Karpas-422 (cell line): Measurements from ENCODE around the gene MED27. TPM values are rescaled to one million over a fixed set of nuclear protein-coding genes. Genes with fewer than 3 reads are reported as not detected.

Source experiments
- DNase-seq: peaks from one replicate; pipeline ENCODE4 v3.0.0-alpha.2; 2015
- H2AFZ ChIP-seq: fragments of 200-600 bp; sonication (generic); 2 replicates; pipeline ENCODE4 v1.6.1; 2014; ENCODE audit warnings: antibody characterized with exemption, low read length, mixed read lengths
- H3K27ac ChIP-seq: fragments of 200-600 bp; sonication (generic); 2 replicates; pipeline ENCODE4 v1.5.1; 2014; ENCODE audit warnings: mild to moderate bottlenecking, low read length, moderate library complexity
- H3K27me3 ChIP-seq: fragments of 200-600 bp; sonication (generic); 2 replicates; pipeline ENCODE4 v1.6.1; 2014; ENCODE audit warnings: low read length, mixed read lengths
- H3K36me3 ChIP-seq: fragments of 200-600 bp; sonication (generic); 2 replicates; pipeline ENCODE4 v1.6.1; 2014; ENCODE audit warnings: low read length, mixed read lengths; ENCODE audit not compliant: insufficient read depth
- H3K4me1 ChIP-seq: fragments of 200-600 bp; sonication (generic); 2 replicates; pipeline ENCODE4 v1.6.1; 2014; ENCODE audit warnings: mild to moderate bottlenecking, low read length, mixed read lengths
- H3K4me2 ChIP-seq: fragments of 200-600 bp; sonication (generic); 2 replicates; pipeline ENCODE4 v1.6.1; 2014; ENCODE audit warnings: low read length, low read depth, mild to moderate bottlenecking; ENCODE audit not compliant: poor library complexity, severe bottlenecking
- H3K4me3 ChIP-seq: fragments of 200-600 bp; sonication (generic); 2 replicates; pipeline ENCODE4 v1.5.1; 2014; ENCODE audit warnings: mild to moderate bottlenecking, antibody characterized with exemption, low read length, mixed read lengths
- H3K79me2 ChIP-seq: fragments of 200-600 bp; sonication (generic); 2 replicates; pipeline ENCODE4 v1.6.1; 2014; ENCODE audit warnings: mild to moderate bottlenecking, low read length, mixed read lengths
- H3K9ac ChIP-seq: fragments of 200-600 bp; sonication (generic); 2 replicates; pipeline ENCODE4 v1.6.0; 2014; ENCODE audit warnings: low read length
- H3K9me2 ChIP-seq: fragments of 200-600 bp; sonication (generic), shearing (Covaris generic); replicated peaks from 2 replicates; pipeline ENCODE4 v1.6.0; 2014; ENCODE audit warnings: mild to moderate bottlenecking, low read length, moderate library complexity; ENCODE audit not compliant: insufficient read depth
- H3K9me3 ChIP-seq: fragments of 300-700, 200-600 bp; sonication (generic); 2 replicates; pipeline ENCODE4 v1.6.1; 2014; ENCODE audit warnings: low read length, mixed read lengths
- H4K20me1 ChIP-seq: fragments of 200-600 bp; sonication (generic); 2 replicates; pipeline ENCODE4 v1.6.1; 2014; ENCODE audit warnings: mild to moderate bottlenecking, antibody characterized with exemption, low read length, low read depth; ENCODE audit not compliant: insufficient read depth
- total RNA-seq: library from RNA; depleted of rRNA; stranded (reverse); fragments of >200 nt; shearing (Covaris generic); gene quantifications from 2 replicates; pipeline ENCODE4 v1.2.3, GENCODE V29; 2014; ENCODE audit warnings: low replicate concordance

Gene MED27
- total RNA-seq, 1 experiment from 2014 or later: 19.8 TPM

- Histone ChIP-seq H3K9ac (no peak overlapping the region), H3K4me2 (no peak overlapping the region), H3K36me3 (no peaks in the 10 kb centered on the region), H3K9me2 (no peaks in the 10 kb centered on the region), H3K4me3 (no peak overlapping the region), H4K20me1 (no peaks in the 10 kb centered on the region), H3K27me3 (no peaks in the 10 kb centered on the region; the same call in 1 of the 2 replicates), H3K27ac (no peak overlapping the region), H2AFZ (no peak overlapping the region), H3K9me3 (no peaks in the 10 kb centered on the region), H3K4me1 (no peaks in the 10 kb centered on the region), H3K79me2 (no peaks in the 10 kb centered on the region)
- no peak for DNase-seq
These were observed 241.0 kb downstream of the MED27 start for GRCh38 chr9:131838530-131839280.

DNA sequence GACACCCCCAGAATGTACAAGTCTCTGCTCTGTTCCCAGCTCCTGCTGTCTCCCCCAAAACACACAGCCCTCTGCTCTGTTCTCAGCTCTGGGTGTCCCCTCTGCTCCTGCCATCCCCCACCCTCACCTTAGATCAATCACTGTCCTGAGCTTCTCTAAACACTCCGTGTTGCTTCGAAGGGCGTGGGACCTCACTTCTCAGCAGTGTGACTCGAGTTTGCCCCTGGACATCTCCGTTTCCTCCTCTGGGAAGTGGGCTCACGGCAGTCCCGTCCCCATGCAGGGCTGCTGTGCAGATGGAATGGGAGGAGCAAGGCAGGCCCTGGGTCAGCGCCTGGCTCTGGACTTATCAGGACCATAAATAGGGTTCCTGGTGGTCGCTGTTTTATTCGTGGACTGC is 241.8 kb downstream of the MED27 start:
- Histone ChIP-seq H3K36me3 (no peaks in the 10 kb centered on the region), H3K27ac (no peak overlapping the region), H3K4me1 (no peaks in the 10 kb centered on the region), H3K9me3 (no peaks in the 10 kb centered on the region), H3K27me3 (no peaks in the 10 kb centered on the region; the same call in 1 of the 2 replicates), H3K9ac (no peak overlapping the region), H3K4me3 (no peak overlapping the region), H3K79me2 (no peaks in the 10 kb centered on the region), H3K9me2 (no peaks in the 10 kb centered on the region), H3K4me2 (no peak overlapping the region), H4K20me1 (no peaks in the 10 kb centered on the region), H2AFZ (no peak overlapping the region)
- no peak for DNase-seq

DNA sequence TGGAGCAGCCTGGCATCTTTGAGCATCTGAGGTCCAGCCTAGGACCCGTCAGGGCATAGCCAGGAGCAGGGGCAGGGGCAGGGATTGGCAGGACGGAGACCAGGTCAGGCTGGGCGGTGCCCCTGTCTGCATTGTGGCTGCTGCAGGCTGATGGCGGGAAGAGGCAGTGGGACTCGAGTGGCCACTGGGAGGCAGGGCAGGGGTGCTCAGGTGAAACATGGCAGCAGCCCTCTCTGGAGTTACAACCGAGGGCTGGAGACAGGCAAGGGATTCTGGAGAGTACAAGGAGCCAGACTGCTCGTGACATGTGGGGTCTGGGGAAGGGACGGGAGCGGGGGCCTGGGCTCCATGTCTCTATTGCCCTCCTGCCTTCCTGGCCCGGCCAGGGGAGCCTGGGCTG is 242.4 kb downstream of the MED27 start:
- Histone ChIP-seq H3K27ac (no peak overlapping the region), H3K9ac (no peak overlapping the region), H3K79me2 (no peaks in the 10 kb centered on the region), H3K36me3 (no peaks in the 10 kb centered on the region), H3K9me2 (no peaks in the 10 kb centered on the region), H4K20me1 (no peaks in the 10 kb centered on the region), H3K9me3 (no peaks in the 10 kb centered on the region), H2AFZ (no peak overlapping the region), H3K27me3 (no peaks in the 10 kb centered on the region; the same call in 1 of the 2 replicates), H3K4me3 (no peak overlapping the region), H3K4me1 (no peaks in the 10 kb centered on the region), H3K4me2 (no peak overlapping the region)
- DNase-seq: no peak

DNA sequence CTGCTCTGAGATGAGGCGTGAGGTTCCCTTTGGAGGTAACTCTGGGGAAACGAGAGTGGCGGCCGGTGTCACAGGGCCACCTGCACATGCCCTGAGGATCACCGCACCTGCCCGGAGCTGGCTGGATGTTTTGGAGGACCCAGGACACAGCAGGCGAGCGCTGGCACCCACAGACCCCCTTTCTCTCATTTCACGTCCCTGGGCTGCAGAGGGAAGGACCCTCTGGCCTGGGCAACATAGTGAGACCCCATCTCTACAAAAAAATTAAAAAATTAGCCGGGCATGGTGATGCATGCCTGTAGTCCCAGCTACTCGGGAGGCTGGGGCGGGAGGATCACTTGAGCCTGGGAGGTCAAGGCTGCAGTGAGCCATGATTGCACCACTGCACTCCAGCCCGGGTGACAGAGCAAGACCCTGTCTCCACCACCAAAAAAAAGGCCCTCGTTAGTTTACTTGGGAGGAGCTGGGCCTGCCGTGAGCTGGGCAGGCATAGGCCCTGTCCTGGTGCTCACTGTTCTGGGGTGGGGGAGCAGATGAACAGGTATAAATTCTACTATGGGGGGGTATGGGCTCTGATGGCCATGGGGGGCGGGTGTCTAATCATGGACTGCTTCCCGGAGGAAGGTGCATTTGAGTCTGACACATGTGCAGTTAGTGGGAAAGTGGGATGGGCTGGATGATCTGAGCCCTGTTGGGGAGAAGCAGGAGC is 242.9 kb downstream of the MED27 start:
- H3K27ac ChIP-seq: no peak overlapping the region
- no peak overlapping the region for H3K9ac ChIP-seq
- DNase-seq: no peak
- no peaks in the 10 kb centered on the region for H3K9me3 ChIP-seq
- H3K79me2 ChIP-seq: no peaks in the 10 kb centered on the region
- no peak overlapping the region for H3K4me2 ChIP-seq
- no peaks in the 10 kb centered on the region for H3K9me2 ChIP-seq
- H3K4me3 ChIP-seq: no peak overlapping the region
- no peaks in the 10 kb centered on the region for H3K36me3 ChIP-seq
- H3K27me3 ChIP-seq: no peaks in the 10 kb centered on the region; the same call in 1 of the 2 replicates
- no peaks in the 10 kb centered on the region for H4K20me1 ChIP-seq
- H2AFZ ChIP-seq: no peak overlapping the region
- H3K4me1 ChIP-seq: peaks cover 2% of the 10 kb centered on the region; the same call in 1 of the 2 replicates

- Histone ChIP-seq H3K27me3 (no peaks in the 10 kb centered on the region; the same call in 1 of the 2 replicates), H3K9ac (no peak overlapping the region)
These were observed 243.6 kb downstream of the MED27 start for GRCh38 chr9:131836021-131836420.

DNA sequence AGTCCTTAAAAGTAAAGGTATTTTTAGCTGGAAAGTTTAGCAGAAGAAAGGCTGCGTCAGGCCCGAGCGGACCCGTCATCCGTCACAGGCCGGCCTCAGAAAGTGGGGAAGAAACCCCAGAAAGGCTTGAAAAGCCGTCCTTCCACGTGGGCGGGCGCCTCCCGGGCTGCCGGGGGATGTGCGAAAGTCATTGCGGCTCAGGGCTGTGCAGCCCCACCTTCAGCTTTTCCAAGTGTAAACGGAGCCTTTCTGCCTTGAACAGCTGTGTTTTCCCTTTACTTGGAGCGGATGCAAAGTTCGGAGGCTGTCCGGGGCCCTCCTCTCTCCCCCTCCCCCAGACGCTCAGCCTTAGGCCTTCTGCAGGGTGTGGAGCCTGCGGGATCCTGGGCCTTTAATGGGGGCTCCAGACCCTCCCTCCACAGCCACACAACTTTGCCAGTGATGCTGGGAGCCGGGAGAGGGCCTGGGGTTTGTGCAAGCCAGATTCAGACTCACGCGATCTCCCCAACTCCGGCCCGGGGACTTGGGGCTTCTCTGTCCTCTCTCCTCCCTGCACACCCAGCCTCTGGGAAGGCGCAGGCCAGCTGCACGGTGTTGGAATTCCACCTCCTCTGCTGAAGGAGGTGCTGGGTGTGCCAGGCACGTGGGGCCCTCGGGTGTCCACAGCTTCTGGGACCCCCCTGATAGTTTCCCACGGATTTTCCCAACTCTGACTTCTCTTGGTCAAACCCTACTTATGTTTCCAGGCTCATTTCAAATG is 244.3 kb downstream of the MED27 start:
- H3K4me2 ChIP-seq: no peak overlapping the region
- no peaks in the 10 kb centered on the region for H3K79me2 ChIP-seq
- no peaks in the 10 kb centered on the region for H3K9me3 ChIP-seq
- peaks cover 2% of the 10 kb centered on the region; the same call in 1 of the 2 replicates for H3K4me1 ChIP-seq
- no peak overlapping the region for H3K9ac ChIP-seq
- no peaks in the 10 kb centered on the region; the same call in 1 of the 2 replicates for H3K27me3 ChIP-seq
- H3K4me3 ChIP-seq: no peak overlapping the region
- no peaks in the 10 kb centered on the region for H3K36me3 ChIP-seq
- H4K20me1 ChIP-seq: no peaks in the 10 kb centered on the region
- no peaks in the 10 kb centered on the region for H3K9me2 ChIP-seq
- no peak overlapping the region for H3K27ac ChIP-seq
- H2AFZ ChIP-seq: no peak overlapping the region
- no peak for DNase-seq

More at GRCh38 chr9:131836021-131836420, 243.6 kb downstream of the MED27 start:
- H3K36me3 ChIP-seq: no peaks in the 10 kb centered on the region
- H4K20me1 ChIP-seq: no peaks in the 10 kb centered on the region
- no peak overlapping the region for H3K27ac ChIP-seq
- peaks cover 2% of the 10 kb centered on the region; the same call in 1 of the 2 replicates for H3K4me1 ChIP-seq
- H3K4me2 ChIP-seq: no peak overlapping the region
- H3K9me3 ChIP-seq: no peaks in the 10 kb centered on the region
- no peak overlapping the region for H3K4me3 ChIP-seq
- no peaks in the 10 kb centered on the region for H3K79me2 ChIP-seq
- no peak overlapping the region for H2AFZ ChIP-seq
- no peak for DNase-seq
- no peaks in the 10 kb centered on the region for H3K9me2 ChIP-seq

- H4K20me1 ChIP-seq: no peaks in the 10 kb centered on the region
- no peak overlapping the region for H2AFZ ChIP-seq
- DNase-seq: no peak
- no peak overlapping the region for H3K4me3 ChIP-seq
- no peak overlapping the region for H3K9ac ChIP-seq
- peaks cover 2% of the 10 kb centered on the region; the same call in 1 of the 2 replicates for H3K4me1 ChIP-seq
- no peak overlapping the region for H3K4me2 ChIP-seq
- no peaks in the 10 kb centered on the region; the same call in 1 of the 2 replicates for H3K27me3 ChIP-seq
- H3K27ac ChIP-seq: no peak overlapping the region
- no peaks in the 10 kb centered on the region for H3K9me2 ChIP-seq
- H3K36me3 ChIP-seq: no peaks in the 10 kb centered on the region
- no peaks in the 10 kb centered on the region for H3K79me2 ChIP-seq
- H3K9me3 ChIP-seq: no peaks in the 10 kb centered on the region
These were observed 244.9 kb downstream of the MED27 start for GRCh38 chr9:131834721-131835120.

DNA sequence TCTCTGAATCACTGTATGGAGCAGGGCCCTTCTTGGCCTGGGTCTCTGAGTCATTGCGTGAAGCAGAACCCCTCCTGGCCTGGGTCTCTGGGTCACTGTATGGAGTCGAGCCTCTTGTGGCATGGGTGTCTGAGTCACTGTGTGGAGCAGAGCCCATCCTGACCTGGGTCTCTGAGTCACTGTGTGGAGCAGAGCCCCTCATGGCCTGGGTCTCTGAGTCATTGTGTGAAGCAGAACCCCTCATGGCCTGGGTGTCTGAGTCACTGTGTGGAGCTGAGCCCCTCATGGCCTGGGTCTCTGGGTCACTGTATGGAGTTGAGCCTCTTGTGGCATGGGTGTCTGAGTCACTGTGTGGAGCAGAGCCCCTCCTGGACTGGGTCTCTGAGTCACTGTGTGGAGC is 245.8 kb downstream of the MED27 start:
- H3K9me2 ChIP-seq: no peaks in the 10 kb centered on the region
- H3K36me3 ChIP-seq: no peaks in the 10 kb centered on the region
- H4K20me1 ChIP-seq: no peaks in the 10 kb centered on the region
- H3K9me3 ChIP-seq: no peaks in the 10 kb centered on the region
- no peak overlapping the region for H2AFZ ChIP-seq
- no peak overlapping the region for H3K4me3 ChIP-seq
- H3K27ac ChIP-seq: no peak overlapping the region
- H3K79me2 ChIP-seq: no peaks in the 10 kb centered on the region
- H3K9ac ChIP-seq: no peak overlapping the region
- DNase-seq: no peak
- H3K4me2 ChIP-seq: no peak overlapping the region
- H3K4me1 ChIP-seq: peaks cover 2% of the 10 kb centered on the region; the same call in 1 of the 2 replicates
- no peaks in the 10 kb centered on the region; the same call in 1 of the 2 replicates for H3K27me3 ChIP-seq
